IgD-negative memory B cell (primary cell): ENCODE data around the gene HRH1. TPM values are rescaled to one million over a fixed set of nuclear protein-coding genes. Genes with fewer than 3 reads are reported as not detected.
"Not testable (repeated sequence)": the region's sequence is repeated elsewhere in the genome, so short reads cannot be mapped to it uniquely, and the experiment has no call there.

Experiments used
- H3K27ac Mint-ChIP-seq, 3 donors: one replicate each; pipeline ENCODE4 v1.8.0; 2020 to 2022; ENCODE audit warnings: mild to moderate bottlenecking in 3 of 3, mixed read lengths in 3 of 3, moderate library complexity in 1 of 3
- H3K27me3 Mint-ChIP-seq: one replicate; pipeline ENCODE4 v1.8.0; 2021; ENCODE audit warnings: mixed read lengths
- H3K36me3 Mint-ChIP-seq: one replicate; pipeline ENCODE4 v1.8.0; 2020; ENCODE audit warnings: mild to moderate bottlenecking, mixed read lengths
- H3K4me1 Mint-ChIP-seq, 3 donors: one replicate each; pipeline ENCODE4 v1.8.0; 2020 to 2022; ENCODE audit warnings: mixed read lengths in 3 of 3, mild to moderate bottlenecking in 1 of 3
- H3K4me3 Mint-ChIP-seq, 4 donors: one replicate each; pipeline ENCODE4 v1.8.0; 2020 to 2022; ENCODE audit warnings: mild to moderate bottlenecking in 4 of 4, mixed read lengths in 4 of 4, moderate library complexity in 3 of 4
- H3K9me3 Mint-ChIP-seq, 3 donors: one replicate each; pipeline ENCODE4 v1.8.0; 2020 to 2021; ENCODE audit warnings: mixed read lengths in 3 of 3, mild to moderate bottlenecking in 1 of 3
- polyA plus RNA-seq: library from polyadenylated mRNA; unstranded; fragments of 300-500 nt; fragmentation: Illumina TruSeq; gene quantifications from one replicate; pipeline ENCODE4 v1.2.3, GENCODE V29; 2021

HRH1 gene
- polyA plus RNA-seq, 1 donor from 2014 or later, result not detected

- no peak overlapping the region for H3K4me3 Mint-ChIP-seq
- H3K36me3 Mint-ChIP-seq, result no peaks in the 10 kb centered on the region
- no peak overlapping the region for H3K27ac Mint-ChIP-seq
- H3K4me1 Mint-ChIP-seq, result peaks cover 0 to 4% (median 0%) of the 10 kb centered on the region in 3 donors
- peaks cover 17% of the 10 kb centered on the region for H3K27me3 Mint-ChIP-seq
- peaks cover 0 to 3% (median 3%) of the 10 kb centered on the region in 3 donors for H3K9me3 Mint-ChIP-seq
Observed at GRCh38 chr3:11199902-11200845, 45.9 kb downstream of the HRH1 start.

- Mint-ChIP-seq H3K4me3 (no peak overlapping the region), H3K36me3 (no peaks in the 10 kb centered on the region), H3K9me3 (peaks cover 0 to 3% (median 3%) of the 10 kb centered on the region in 3 donors), H3K4me1 (peaks cover 0 to 4% (median 1%) of the 10 kb centered on the region in 3 donors), H3K27ac (no peak overlapping the region), H3K27me3 (peaks cover 11% of the 10 kb centered on the region)
Observed at GRCh38 chr3:11201251-11202019, 47.1 kb downstream of the HRH1 start.

GRCh38 chr3:11203961-11204360, 49.7 kb downstream of the HRH1 start:
- Mint-ChIP-seq H3K9me3 (peaks cover 0 to 3% (median 3%) of the 10 kb centered on the region in 3 donors), H3K4me1 (peaks cover 0 to 4% (median 1%) of the 10 kb centered on the region in 3 donors), H3K27ac (no peak overlapping the region), H3K4me3 (no peak overlapping the region), H3K27me3 (peaks cover 9% of the 10 kb centered on the region), H3K36me3 (no peaks in the 10 kb centered on the region)

GRCh38 chr3:11204697-11205348, 50.5 kb downstream of the HRH1 start:
- Mint-ChIP-seq H3K4me3 (no peak overlapping the region), H3K36me3 (no peaks in the 10 kb centered on the region), H3K27ac (no peak overlapping the region), H3K27me3 (peaks cover 9% of the 10 kb centered on the region), H3K4me1 (peaks cover 0 to 4% (median 1%) of the 10 kb centered on the region in 3 donors), H3K9me3 (peaks cover 0 to 3% (median 2%) of the 10 kb centered on the region in 3 donors)

GRCh38 chr3:11205881-11206280, 51.6 kb downstream of the HRH1 start:
- not testable (repeated sequence) for H3K4me3 Mint-ChIP-seq, H3K4me1 Mint-ChIP-seq, H3K36me3 Mint-ChIP-seq, H3K9me3 Mint-ChIP-seq, H3K27ac Mint-ChIP-seq, H3K27me3 Mint-ChIP-seq

- peaks cover 0 to 4% (median 1%) of the 10 kb centered on the region in 3 donors for H3K4me1 Mint-ChIP-seq
- peaks cover 8% of the 10 kb centered on the region for H3K27me3 Mint-ChIP-seq
- H3K9me3 Mint-ChIP-seq, result peaks cover 0 to 1% (median 0%) of the 10 kb centered on the region in 3 donors
- H3K4me3 Mint-ChIP-seq, result peak overlapping the region in 1 of 4 donors; percentile 24
- H3K27ac Mint-ChIP-seq, result no peak overlapping the region
- H3K36me3 Mint-ChIP-seq, result no peaks in the 10 kb centered on the region
Observed at GRCh38 chr3:11206316-11206715, 52.0 kb downstream of the HRH1 start.

- Mint-ChIP-seq H3K4me1 (peaks cover 0 to 4% (median 1%) of the 10 kb centered on the region in 3 donors), H3K27me3 (peaks cover 7% of the 10 kb centered on the region), H3K27ac (no peak overlapping the region), H3K4me3 (peak overlapping the region in 1 of 4 donors; percentile 24), H3K9me3 (no peaks in the 10 kb centered on the region), H3K36me3 (no peaks in the 10 kb centered on the region)
Observed at GRCh38 chr3:11206953-11207352, 52.7 kb downstream of the HRH1 start.

- Mint-ChIP-seq H3K9me3 (peaks cover 0 to 3% (median 0%) of the 10 kb centered on the region in 3 donors), H3K27me3 (peaks cover 9% of the 10 kb centered on the region), H3K4me1 (no peaks in the 10 kb centered on the region), H3K27ac (no peak overlapping the region), H3K36me3 (peaks cover 1% of the 10 kb centered on the region), H3K4me3 (no peak overlapping the region)
Observed at GRCh38 chr3:11211531-11212298, 57.4 kb downstream of the HRH1 start.

- H3K27me3 Mint-ChIP-seq, result peaks cover 8% of the 10 kb centered on the region
- no peaks in the 10 kb centered on the region for H3K4me1 Mint-ChIP-seq
- no peak overlapping the region for H3K4me3 Mint-ChIP-seq
- H3K27ac Mint-ChIP-seq, result no peak overlapping the region
- H3K9me3 Mint-ChIP-seq, result peaks cover 0 to 3% (median 0%) of the 10 kb centered on the region in 3 donors
- H3K36me3 Mint-ChIP-seq, result peaks cover 1% of the 10 kb centered on the region
Observed at GRCh38 chr3:11212299-11212608, 58.0 kb downstream of the HRH1 start.

- H3K4me3 Mint-ChIP-seq, result no peak overlapping the region
- no peak overlapping the region for H3K27ac Mint-ChIP-seq
- peaks cover 0 to 3% (median 0%) of the 10 kb centered on the region in 3 donors for H3K9me3 Mint-ChIP-seq
- peaks cover 7% of the 10 kb centered on the region for H3K27me3 Mint-ChIP-seq
- peaks cover 1% of the 10 kb centered on the region for H3K36me3 Mint-ChIP-seq
- no peaks in the 10 kb centered on the region for H3K4me1 Mint-ChIP-seq
Observed at GRCh38 chr3:11212784-11213183, 58.5 kb downstream of the HRH1 start.

GRCh38 chr3:11213810-11214450, 59.6 kb downstream of the HRH1 start:
- Mint-ChIP-seq H3K27ac (no peak overlapping the region), H3K9me3 (peaks cover 0 to 3% (median 0%) of the 10 kb centered on the region in 3 donors), H3K36me3 (peaks cover 1% of the 10 kb centered on the region), H3K4me3 (no peak overlapping the region), H3K27me3 (peaks cover 4% of the 10 kb centered on the region), H3K4me1 (no peaks in the 10 kb centered on the region)

- peaks cover 0 to 3% (median 0%) of the 10 kb centered on the region in 3 donors for H3K9me3 Mint-ChIP-seq
- no peak overlapping the region for H3K27ac Mint-ChIP-seq
- peaks cover 4% of the 10 kb centered on the region for H3K27me3 Mint-ChIP-seq
- peaks cover 1% of the 10 kb centered on the region for H3K36me3 Mint-ChIP-seq
- no peaks in the 10 kb centered on the region for H3K4me1 Mint-ChIP-seq
- H3K4me3 Mint-ChIP-seq, result no peak overlapping the region
Observed at GRCh38 chr3:11214451-11214978, 60.2 kb downstream of the HRH1 start.

- H3K36me3 Mint-ChIP-seq, H3K27me3 Mint-ChIP-seq, H3K4me1 Mint-ChIP-seq, H3K27ac Mint-ChIP-seq, H3K4me3 Mint-ChIP-seq, H3K9me3 Mint-ChIP-seq: not testable (repeated sequence)
Observed at GRCh38 chr3:11217370-11217769, 63.1 kb downstream of the HRH1 start.

GRCh38 chr3:11220230-11220629, 65.9 kb downstream of the HRH1 start:
- Mint-ChIP-seq H3K9me3 (no peaks in the 10 kb centered on the region), H3K4me1 (no peaks in the 10 kb centered on the region), H3K36me3 (no peaks in the 10 kb centered on the region), H3K27me3 (peaks cover 2% of the 10 kb centered on the region), H3K27ac (no peak overlapping the region), H3K4me3 (no peak overlapping the region)
